SK-N-SH treated with all-trans-retinoic acid at 6 μM for 48 hours (cell line): ENCODE data around the gene DNASE1L3.

Experiments used
- ARNTL ChIP-seq: fragments of 450-650 bp; formaldehyde crosslinking; IDR thresholded peaks from 2 replicates; pipeline ENCODE4 v1.5.0; 2020; ENCODE audit warnings: low read depth, mild to moderate bottlenecking, moderate library complexity, borderline replicate concordance
- CREB5 ChIP-seq: fragments of 250-450 bp; sonication (Bioruptor Pico); IDR thresholded peaks from 2 replicates; pipeline ENCODE4 v1.5.1; 2020; ENCODE audit warnings: low read depth, mild to moderate bottlenecking, moderate library complexity
- CSRNP3 ChIP-seq: fragments of 250-450 bp; sonication (Bioruptor Pico); IDR thresholded peaks from 2 replicates; pipeline ENCODE4 v1.5.1; 2021; ENCODE audit warnings: mild to moderate bottlenecking, moderate library complexity
- ESRRG ChIP-seq: fragments of 250-450 bp; sonication (Bioruptor Pico); IDR thresholded peaks from 2 replicates; pipeline ENCODE4 v1.6.1; 2021; ENCODE audit warnings: mild to moderate bottlenecking
- GLIS3 ChIP-seq: fragments of 250-450 bp; sonication (Bioruptor Pico); IDR thresholded peaks from 2 replicates; pipeline ENCODE4 v1.5.0; 2020; ENCODE audit warnings: mild to moderate bottlenecking, moderate library complexity
- TCF4 ChIP-seq: fragments of 250-450 bp; sonication (Bioruptor Pico); IDR thresholded peaks from 2 replicates; pipeline ENCODE4 v1.8.0; 2021; ENCODE audit warnings: mild to moderate bottlenecking, moderate library complexity, borderline replicate concordance
- TOX ChIP-seq: fragments of 250-450 bp; sonication (Bioruptor Pico); IDR thresholded peaks from 2 replicates; pipeline ENCODE4 v1.8.0; 2021; ENCODE audit warnings: mild to moderate bottlenecking, moderate library complexity, borderline replicate concordance
- ZFP30 ChIP-seq: fragments of 450-650 bp; formaldehyde crosslinking; IDR thresholded peaks from 2 replicates; pipeline ENCODE4 v1.5.0; 2022; ENCODE audit warnings: mild to moderate bottlenecking, moderate library complexity

GRCh38 chr3:58260261-58260731 is 49.5 kb upstream of the DNASE1L3 start:
- TF ChIP-seq TOX (CRISPR knock-in tag) (no peak), CREB5 (CRISPR knock-in tag) (no peak), ARNTL (CRISPR knock-in tag) (no peak), ZFP30 (CRISPR knock-in tag) (no peak), ESRRG (CRISPR knock-in tag) (no peak), CSRNP3 (no peak), GLIS3 (CRISPR knock-in tag) (no peak), TCF4 (CRISPR knock-in tag) (no peak)
